ENCODE data around the gene MYO10.

The MYO10 gene

DNA sequence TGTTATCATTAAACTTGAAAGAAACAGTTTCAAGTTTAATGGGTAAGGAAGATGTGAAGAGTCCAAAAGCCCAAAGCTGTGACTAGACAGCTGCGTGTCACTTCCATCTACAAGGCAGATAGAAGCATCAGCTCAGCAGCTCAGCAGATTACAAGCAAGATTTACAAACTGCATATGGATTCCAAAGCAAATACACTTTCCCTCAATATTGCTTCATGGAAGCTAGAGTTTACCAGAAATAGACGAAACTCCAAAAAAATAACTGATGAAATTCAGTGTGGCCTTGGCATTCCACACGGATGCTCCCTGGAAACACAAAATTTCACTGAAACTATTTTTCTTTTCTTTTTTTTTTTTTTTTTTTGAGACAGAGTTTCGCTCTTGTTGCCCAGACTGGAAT lies 17.9 kb downstream of the MYO10 start:
- H3K27ac ChIP-seq, result no peak overlapping the region
- TF ChIP-seq, protein P1, sequence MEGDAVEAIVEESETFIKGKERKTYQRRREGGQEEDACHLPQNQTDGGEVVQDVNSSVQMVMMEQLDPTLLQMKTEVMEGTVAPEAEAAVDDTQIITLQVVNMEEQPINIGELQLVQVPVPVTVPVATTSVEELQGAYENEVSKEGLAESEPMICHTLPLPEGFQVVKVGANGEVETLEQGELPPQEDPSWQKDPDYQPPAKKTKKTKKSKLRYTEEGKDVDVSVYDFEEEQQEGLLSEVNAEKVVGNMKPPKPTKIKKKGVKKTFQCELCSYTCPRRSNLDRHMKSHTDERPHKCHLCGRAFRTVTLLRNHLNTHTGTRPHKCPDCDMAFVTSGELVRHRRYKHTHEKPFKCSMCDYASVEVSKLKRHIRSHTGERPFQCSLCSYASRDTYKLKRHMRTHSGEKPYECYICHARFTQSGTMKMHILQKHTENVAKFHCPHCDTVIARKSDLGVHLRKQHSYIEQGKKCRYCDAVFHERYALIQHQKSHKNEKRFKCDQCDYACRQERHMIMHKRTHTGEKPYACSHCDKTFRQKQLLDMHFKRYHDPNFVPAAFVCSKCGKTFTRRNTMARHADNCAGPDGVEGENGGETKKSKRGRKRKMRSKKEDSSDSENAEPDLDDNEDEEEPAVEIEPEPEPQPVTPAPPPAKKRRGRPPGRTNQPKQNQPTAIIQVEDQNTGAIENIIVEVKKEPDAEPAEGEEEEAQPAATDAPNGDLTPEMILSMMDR (conservative IDR thresholded peaks at IDR 0.05), result no peak
- TF ChIP-seq ZFX (IDR thresholded peaks at IDR 0.05), result no peak

DNA sequence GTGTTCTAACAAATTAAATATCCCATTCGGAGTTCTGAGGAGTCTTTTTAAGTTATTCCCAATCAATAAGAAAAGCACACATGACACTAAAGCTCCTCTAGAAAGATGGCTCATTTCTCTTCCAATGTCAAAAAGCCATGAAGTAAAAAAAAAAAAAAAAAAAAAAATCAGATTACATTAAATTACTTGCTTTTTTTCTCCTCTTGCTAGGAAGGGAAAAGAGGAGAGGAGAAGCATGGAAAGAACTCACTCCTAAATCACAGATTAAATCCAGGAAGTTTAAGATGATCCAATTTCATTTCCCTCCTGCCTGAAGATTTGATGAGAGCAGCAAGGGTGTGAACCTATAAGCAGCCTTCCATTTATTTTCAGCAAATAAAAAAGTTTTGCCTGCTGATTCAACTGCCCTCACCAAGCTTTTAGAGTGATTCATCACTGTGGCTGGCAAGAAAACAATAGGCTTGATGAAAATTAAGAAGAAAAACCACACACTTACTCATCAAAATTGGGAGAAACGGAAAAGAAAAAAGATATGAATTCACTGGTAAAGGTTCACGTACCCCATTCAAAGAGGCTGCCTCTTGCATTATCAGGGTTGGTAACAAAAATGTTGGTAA lies 19.7 kb downstream of the MYO10 start:
- no peak overlapping the region for H3K27ac ChIP-seq

DNA sequence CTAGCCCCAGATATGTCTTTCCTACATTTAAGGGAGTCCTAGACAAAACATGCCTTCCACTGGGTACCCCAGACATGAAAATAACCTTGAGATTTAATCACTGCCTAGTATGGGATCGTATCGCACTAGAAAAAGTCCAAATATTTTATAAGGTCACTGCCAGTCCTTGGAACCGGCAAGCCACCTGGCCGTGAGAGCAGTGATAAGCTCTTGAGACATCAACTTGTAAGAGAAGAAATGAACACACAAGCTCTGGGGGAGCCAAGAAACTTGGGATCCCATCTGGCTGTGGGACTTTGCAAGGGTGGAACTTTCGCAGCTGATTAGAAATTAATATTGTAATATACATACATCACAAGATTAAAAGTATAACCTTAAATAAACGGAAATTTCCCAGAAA lies 21.5 kb downstream of the MYO10 start:
- no peak overlapping the region for H3K27ac ChIP-seq
- TF ChIP-seq, protein P1 (conservative IDR thresholded peaks at IDR 0.05), result no peak
- TF ChIP-seq ZFX (IDR thresholded peaks at IDR 0.05), result no peak

More for the DNA sequence above, 19.7 kb downstream of the MYO10 start:
- no peak for TF ChIP-seq ZFX (IDR thresholded peaks at IDR 0.05)
- TF ChIP-seq, protein P1 (conservative IDR thresholded peaks at IDR 0.05), result no peak

DNA sequence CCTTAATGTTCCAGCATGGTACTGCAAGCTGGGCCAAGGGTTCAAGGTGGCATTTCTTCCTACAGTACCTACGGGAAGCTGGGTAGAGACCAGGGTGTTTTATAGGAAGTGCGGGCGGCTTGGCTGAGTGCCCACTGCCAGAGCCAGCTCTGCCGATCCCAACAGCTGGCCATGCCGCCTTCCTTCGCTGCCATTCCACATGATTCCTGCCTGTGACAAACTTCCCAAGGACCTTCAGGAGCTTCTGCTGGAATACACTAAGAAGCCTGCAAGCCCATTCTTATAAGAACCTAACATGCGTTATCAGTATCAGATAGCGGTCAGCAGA lies 22.0 kb downstream of the MYO10 start:
- no peak for TF ChIP-seq ZFX (IDR thresholded peaks at IDR 0.05)
- TF ChIP-seq, protein P1 (conservative IDR thresholded peaks at IDR 0.05), result no peak
- no peak overlapping the region for H3K27ac ChIP-seq

DNA sequence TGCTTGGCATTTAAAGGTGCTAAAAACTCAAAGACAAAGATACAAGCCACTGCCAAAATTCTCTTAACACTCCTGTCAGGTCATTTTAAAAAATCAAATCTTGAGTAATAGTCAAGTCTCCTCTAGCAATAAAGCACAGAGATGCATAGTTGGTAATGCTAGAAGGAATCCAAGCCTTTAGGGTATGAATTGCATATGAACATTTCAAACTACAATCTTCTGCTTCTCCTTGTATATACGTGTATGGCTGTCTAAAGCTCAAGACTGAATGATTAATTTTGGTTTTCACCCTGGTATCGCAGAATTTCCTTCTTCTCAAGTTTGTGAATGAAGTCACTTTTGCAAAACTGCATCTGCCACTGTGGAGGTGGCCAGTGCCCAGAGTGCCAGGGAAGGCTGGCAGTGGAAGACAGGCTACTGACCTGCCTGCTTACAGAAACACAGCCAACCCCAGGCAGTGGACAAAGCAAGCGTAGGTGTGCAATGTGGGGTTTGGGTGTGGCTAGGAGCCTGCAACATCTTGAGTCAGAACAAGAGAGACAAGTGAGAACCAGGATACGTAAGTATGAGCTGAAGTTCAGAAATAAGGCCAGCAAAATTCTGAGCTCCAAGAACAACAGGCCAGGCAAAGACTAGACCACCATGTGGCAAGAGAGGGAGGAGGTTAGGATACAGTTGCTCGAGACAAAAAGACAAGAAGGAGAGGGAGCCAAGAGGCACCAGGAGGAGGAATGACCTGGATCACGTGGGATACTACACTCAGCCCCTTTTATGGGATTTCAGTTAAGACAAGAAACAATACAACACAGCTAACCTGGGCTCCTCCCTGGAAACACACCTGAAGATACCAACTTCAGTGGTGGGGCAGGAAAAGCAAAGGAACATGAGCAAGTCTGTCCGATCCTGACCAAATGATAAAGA lies 22.6 kb downstream of the MYO10 start:
- TF ChIP-seq ZFX (IDR thresholded peaks at IDR 0.05), result no peak
- TF ChIP-seq, protein P1 (conservative IDR thresholded peaks at IDR 0.05), result no peak
- no peak overlapping the region for H3K27ac ChIP-seq

DNA sequence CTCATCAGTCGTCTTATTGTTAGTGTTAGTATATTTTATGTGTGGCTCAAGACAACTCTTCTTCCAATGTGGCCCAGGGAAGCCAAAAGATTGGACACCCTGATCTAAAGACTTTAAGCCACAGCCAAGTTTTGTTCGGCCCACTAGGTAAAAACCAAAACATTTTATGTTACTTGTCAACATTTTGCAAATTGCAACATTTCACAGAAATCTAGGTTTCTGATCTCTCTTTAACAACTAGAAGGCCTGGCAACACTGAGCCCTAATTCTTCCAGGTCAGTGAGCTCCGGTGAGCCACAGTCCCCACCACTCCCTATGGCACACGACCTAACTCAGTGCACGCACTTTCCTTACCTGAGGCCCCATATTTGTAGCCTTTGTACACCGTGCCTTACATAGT lies 24.0 kb downstream of the MYO10 start:
- H3K27ac ChIP-seq, result no peak overlapping the region
- no peak for TF ChIP-seq ZFX (IDR thresholded peaks at IDR 0.05)
- TF ChIP-seq, protein P1 (conservative IDR thresholded peaks at IDR 0.05), result no peak

DNA sequence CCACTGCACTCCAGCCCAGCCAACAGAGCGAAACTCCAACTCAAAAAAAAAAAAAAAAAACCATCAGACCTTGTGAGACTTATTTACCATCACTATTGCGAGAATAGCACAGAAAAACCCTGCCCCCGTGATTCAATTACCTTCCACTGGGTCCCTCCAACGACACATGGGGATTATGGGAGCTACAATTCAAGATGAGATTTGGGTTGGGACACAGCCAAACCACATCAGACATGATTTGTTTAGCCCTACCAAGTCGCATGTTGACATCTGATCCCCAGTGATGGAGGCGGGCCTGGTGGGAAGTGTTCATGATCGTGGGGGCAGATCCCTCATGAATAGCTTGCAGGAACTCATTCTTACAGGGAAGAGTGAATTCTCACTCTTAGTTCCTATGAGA lies 26.6 kb downstream of the MYO10 start:
- TF ChIP-seq, protein P1 (conservative IDR thresholded peaks at IDR 0.05), result no peak
- no peak for TF ChIP-seq ZFX (IDR thresholded peaks at IDR 0.05)
- no peak overlapping the region; the same call in 1 of the 2 replicates for H3K27ac ChIP-seq

All from C4-2B (cell line).